Gastroesophageal sphincter (tissue), 4 donors: Measurements from ENCODE around the gene C10orf105. TPM values are rescaled to one million over a fixed set of nuclear protein-coding genes. Genes with fewer than 3 reads are reported as not detected.

Experiments
- ATAC-seq: fragments of 150-250 bp; one replicate; pipeline ENCODE4 v1.9.1; 2016; ENCODE audit warnings: mild to moderate bottlenecking, moderate library complexity
- H3K27ac ChIP-seq, 4 donors: fragments of 200-600 bp; sonication (generic) in 3 of 4; 1 replicate in 3 of 4; 2 replicates in 1 of 4; pipeline ENCODE4 v1.5.1; 2016 to 2019
- H3K27me3 ChIP-seq: fragments of 200-600 bp; sonication (generic); one replicate; pipeline ENCODE4 v1.5.1; 2019
- H3K36me3 ChIP-seq, 2 donors: fragments of 200-600 bp; sonication (generic); one replicate each; pipeline ENCODE4 v1.5.1; 2019; ENCODE audit warnings: control low read depth in 1 of 2
- H3K4me1 ChIP-seq, 3 donors: fragments of 200-600 bp; sonication (generic); 1 replicate in 2 of 3; 2 replicates in 1 of 3; pipeline ENCODE4 v1.5.1; 2016 to 2019; ENCODE audit warnings: control low read depth in 2 of 3
- H3K4me3 ChIP-seq, 2 donors: fragments of 200-600 bp; sonication (generic); one replicate each; pipeline ENCODE4 v1.5.1; 2019; ENCODE audit warnings: mild to moderate bottlenecking in 1 of 2, moderate library complexity in 1 of 2
- H3K9me3 ChIP-seq, 3 donors: fragments of 200-600 bp; sonication (generic); one replicate each; pipeline ENCODE4 v1.5.1; 2017 to 2019; ENCODE audit warnings: control low read depth in 2 of 3
- EP300 ChIP-seq: sonication (generic); formaldehyde crosslinking; IDR thresholded peaks from one replicate; pipeline ENCODE4 v1.6.1; 2017; ENCODE audit warnings: antibody characterized with exemption, mild to moderate bottlenecking
- POLR2A ChIP-seq, 2 donors: fragments of 450-650 bp; IDR thresholded peaks; one replicate each; pipeline ENCODE4 v1.6.1; 2017; ENCODE audit warnings: antibody characterized with exemption in 2 of 2, mild to moderate bottlenecking in 2 of 2, moderate library complexity in 1 of 2
- POLR2AphosphoS5 ChIP-seq: sonication (generic); formaldehyde crosslinking; IDR thresholded peaks from one replicate; pipeline ENCODE4 v1.6.1; 2017; ENCODE audit warnings: antibody characterized with exemption
- WGBS, 2 donors: methylation state at CpG; one replicate each; pipeline ENCODE4 v1.1.5; 2018; ENCODE audit warnings: low coverage in 1 of 2; 5-methylcytosine and 5-hydroxymethylcytosine counted together
- total RNA-seq, 4 donors: library from RNA; depleted of rRNA; stranded (reverse); fragments of >200 nt; gene quantifications; one replicate each; pipeline ENCODE4 v1.1.0, GENCODE V29; 2016
- TF ChIP-seq, protein P1 (sequence below), 4 experiments: fragments of 200-600 bp in 2 of 4; fragments of 450-650 bp in 2 of 4; sonication (generic) in 1 of 4; IDR thresholded peaks; one replicate each; pipeline ENCODE4 v1.5.1; 2017 to 2019; ENCODE audit warnings: antibody characterized with exemption in 4 of 4, mild to moderate bottlenecking in 2 of 4, moderate library complexity in 2 of 4

C10orf105 gene
- total RNA-seq, 4 donors from 2014 or later: 0.13 TPM; not detected in 3

DNA sequence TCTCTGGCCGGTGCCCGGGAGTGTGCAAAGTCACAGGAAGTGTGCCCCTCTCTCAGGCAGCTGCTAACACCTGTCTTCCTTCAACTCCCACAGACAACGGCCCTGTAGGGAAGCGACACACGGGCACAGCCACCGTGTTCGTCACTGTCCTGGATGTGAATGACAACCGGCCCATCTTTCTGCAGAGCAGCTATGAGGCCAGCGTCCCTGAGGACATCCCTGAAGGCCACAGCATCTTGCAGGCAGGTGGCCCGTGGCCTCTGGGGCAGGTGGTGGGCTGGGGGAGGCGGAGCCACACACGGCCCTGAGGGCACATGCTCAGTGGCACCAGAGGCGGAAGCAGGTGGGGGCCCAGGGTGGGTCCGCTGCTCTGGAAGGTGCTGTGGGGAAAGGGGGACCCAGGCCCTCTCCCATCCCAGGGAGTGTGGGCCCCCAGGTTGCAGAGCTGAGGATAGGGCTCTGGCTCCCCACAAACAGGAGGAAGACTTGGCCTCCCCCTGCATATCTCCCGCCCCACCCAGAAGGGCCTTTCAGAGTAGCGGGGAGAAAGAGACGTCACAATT lies 6.9 kb downstream of the C10orf105 start:
- H3K4me1 ChIP-seq: peaks cover 3 to 65% (median 52%) of the 10 kb centered on the region in 3 donors
- ATAC-seq: no peak

GRCh38 chr10:71712170-71712569 lies 7.4 kb downstream of the C10orf105 start:
- WGBS, 2 donors: 94% methylated on average over 2 of the region's 2 CpGs; no CpG with 5 or more reads in 1 of the 2 donors
- no peaks in the 10 kb centered on the region for H3K27me3 ChIP-seq
- TF ChIP-seq, protein P1, sequence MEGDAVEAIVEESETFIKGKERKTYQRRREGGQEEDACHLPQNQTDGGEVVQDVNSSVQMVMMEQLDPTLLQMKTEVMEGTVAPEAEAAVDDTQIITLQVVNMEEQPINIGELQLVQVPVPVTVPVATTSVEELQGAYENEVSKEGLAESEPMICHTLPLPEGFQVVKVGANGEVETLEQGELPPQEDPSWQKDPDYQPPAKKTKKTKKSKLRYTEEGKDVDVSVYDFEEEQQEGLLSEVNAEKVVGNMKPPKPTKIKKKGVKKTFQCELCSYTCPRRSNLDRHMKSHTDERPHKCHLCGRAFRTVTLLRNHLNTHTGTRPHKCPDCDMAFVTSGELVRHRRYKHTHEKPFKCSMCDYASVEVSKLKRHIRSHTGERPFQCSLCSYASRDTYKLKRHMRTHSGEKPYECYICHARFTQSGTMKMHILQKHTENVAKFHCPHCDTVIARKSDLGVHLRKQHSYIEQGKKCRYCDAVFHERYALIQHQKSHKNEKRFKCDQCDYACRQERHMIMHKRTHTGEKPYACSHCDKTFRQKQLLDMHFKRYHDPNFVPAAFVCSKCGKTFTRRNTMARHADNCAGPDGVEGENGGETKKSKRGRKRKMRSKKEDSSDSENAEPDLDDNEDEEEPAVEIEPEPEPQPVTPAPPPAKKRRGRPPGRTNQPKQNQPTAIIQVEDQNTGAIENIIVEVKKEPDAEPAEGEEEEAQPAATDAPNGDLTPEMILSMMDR (IDR thresholded peaks at IDR 0.05): no peak
- no peak for TF ChIP-seq EP300
- no peak for TF ChIP-seq POLR2AphosphoS5
- TF ChIP-seq POLR2A (IDR thresholded peaks at IDR 0.05): no peak
- H3K27ac ChIP-seq: peak overlapping the region; percentile 60 to 92 (median 90)
- no peak for ATAC-seq
- H3K9me3 ChIP-seq: no peaks in the 10 kb centered on the region
- no peak overlapping the region for H3K4me3 ChIP-seq
- H3K4me1 ChIP-seq: peaks cover 3 to 60% (median 48%) of the 10 kb centered on the region in 3 donors
- no peaks in the 10 kb centered on the region for H3K36me3 ChIP-seq

More for the DNA sequence above, 6.9 kb downstream of the C10orf105 start:
- H3K27me3 ChIP-seq: no peaks in the 10 kb centered on the region
- WGBS, 2 donors: 53% methylated on average over 2 of the region's 17 CpGs; no CpG with 5 or more reads in 1 of the 2 donors
- TF ChIP-seq POLR2AphosphoS5 (peak; percentile 43), EP300 (no peak)
- H3K27ac ChIP-seq: peak overlapping the region; percentile 60 to 92 (median 90)
- H3K4me3 ChIP-seq: no peak overlapping the region
- H3K36me3 ChIP-seq: no peaks in the 10 kb centered on the region
- no peaks in the 10 kb centered on the region for H3K9me3 ChIP-seq

DNA sequence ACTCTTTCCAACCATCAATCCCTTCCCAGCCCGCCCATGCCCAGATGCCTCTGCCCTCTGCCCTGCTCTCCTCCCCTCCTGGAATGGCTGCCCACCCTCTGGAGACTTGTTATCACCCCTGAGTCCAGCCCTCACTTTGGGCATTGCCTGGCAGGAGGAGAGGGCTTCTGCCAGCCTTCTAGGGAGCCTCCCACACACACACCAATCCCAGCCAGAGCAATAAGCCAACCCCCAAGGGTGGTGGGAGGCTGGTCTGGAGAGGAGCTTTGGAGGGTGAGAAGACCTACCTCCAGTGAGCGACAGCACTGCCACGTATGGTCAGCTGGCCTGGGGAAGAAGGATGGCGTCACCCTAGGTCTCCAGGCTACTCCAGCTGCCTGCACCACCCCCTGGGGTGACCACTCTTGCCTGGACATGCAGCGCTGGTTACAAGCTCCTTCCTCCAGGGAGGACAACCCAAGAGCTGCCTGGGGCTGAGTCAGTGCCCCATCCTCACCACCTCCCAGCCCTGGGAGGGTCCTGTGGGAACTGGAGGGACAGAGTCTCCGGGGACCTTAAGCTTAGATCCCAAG lies 8.4 kb downstream of the C10orf105 start:
- Histone ChIP-seq H3K9me3 (no peaks in the 10 kb centered on the region), H3K27me3 (no peaks in the 10 kb centered on the region), H3K36me3 (no peaks in the 10 kb centered on the region), H3K4me3 (no peak overlapping the region), H3K27ac (peak overlapping the region in 3 of 4 donors; percentile 88 to 92 (median 91)), H3K4me1 (peaks cover 3 to 50% (median 37%) of the 10 kb centered on the region in 3 donors)
- 76% methylated on average over 4 of the region's 6 CpGs; no CpG with 5 or more reads in 1 of the 2 donors for WGBS, 2 donors
- TF ChIP-seq POLR2A (IDR thresholded peaks at IDR 0.05) (no peak), POLR2AphosphoS5 (no peak), EP300 (no peak)
- TF ChIP-seq, protein P1 (IDR thresholded peaks at IDR 0.05): no peak
- no peak for ATAC-seq

DNA sequence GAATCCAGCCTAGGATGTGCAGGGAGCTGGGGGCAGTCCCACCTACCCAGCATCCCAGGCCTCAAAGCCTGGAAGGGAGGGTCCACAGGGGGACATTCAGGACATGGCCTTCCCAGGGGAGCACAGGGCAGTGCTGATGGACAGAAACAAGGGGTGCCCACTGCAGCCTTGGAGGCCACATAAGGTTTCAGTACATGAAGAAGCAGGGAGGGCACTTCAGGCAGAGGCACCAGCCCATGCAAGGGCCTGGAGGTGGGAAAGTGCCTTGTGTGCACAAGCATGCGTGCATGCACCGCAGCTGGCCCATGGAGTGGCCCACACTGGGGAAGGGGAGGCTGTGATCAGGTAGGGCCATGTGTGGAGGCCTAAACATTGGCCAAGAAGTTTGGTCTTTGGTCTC lies 9.1 kb downstream of the C10orf105 start:
- no peaks in the 10 kb centered on the region for H3K36me3 ChIP-seq
- H3K27me3 ChIP-seq: no peaks in the 10 kb centered on the region
- H3K27ac ChIP-seq: peak overlapping the region in 2 of 4 donors; percentile 17 to 91
- no peak for ATAC-seq
- 100% methylated on average over 2 of the region's 2 CpGs; no CpG with 5 or more reads in 1 of the 2 donors for WGBS, 2 donors
- no peak for TF ChIP-seq POLR2AphosphoS5
- H3K4me1 ChIP-seq: peaks cover 3 to 47% (median 31%) of the 10 kb centered on the region in 3 donors
- no peak overlapping the region for H3K4me3 ChIP-seq
- H3K9me3 ChIP-seq: no peaks in the 10 kb centered on the region

DNA sequence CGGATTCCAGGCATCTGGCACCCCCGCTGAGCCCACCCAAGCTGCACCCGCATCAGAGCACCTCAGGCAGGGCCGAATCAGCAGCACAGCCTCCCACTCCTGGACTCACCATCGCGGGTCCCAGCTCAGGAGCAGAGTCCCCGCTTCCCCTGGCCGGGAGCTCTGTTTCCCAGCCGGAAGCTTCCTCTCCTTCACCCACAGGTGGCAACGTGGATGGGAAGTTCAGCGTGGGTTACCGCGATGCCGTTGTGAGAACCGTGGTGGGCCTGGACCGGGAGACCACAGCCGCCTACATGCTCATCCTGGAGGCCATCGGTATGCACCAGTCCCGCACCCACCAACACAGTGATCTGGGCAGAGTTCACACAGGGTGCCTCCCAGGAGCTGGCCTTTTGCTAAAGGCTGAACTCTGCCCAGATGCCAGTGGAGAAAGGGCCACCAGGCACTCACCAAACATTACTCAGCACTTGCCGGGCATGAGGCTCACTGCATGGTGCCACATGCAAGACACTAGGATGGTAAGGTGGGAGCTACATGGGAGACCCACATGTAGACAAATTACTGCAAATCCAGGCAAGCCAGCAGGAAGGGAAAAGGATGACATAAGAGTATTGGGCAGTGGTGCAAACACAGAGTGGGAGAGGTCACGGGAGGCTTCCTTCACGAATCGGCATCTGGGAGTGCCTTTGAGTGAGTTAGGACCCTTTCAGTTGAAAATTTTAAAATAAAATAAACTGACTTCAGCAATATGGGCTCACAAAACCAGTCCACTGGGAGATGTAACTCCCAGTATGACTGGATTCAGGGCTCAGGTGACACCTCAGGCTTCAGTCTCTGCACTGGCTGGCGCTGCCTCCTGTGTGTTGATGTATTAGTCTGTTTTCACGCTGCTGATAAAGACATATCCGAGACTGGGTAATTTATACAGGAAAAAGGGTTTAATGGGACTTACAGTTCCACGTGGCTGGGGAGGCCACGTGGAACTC lies 10.4 kb downstream of the C10orf105 start:
- Histone ChIP-seq H3K27ac (no peak overlapping the region), H3K36me3 (no peaks in the 10 kb centered on the region), H3K4me1 (peaks cover 3 to 37% (median 18%) of the 10 kb centered on the region in 3 donors), H3K4me3 (no peak overlapping the region), H3K9me3 (no peaks in the 10 kb centered on the region), H3K27me3 (no peaks in the 10 kb centered on the region)
- TF ChIP-seq, protein P1 (IDR thresholded peaks at IDR 0.05): no peak
- TF ChIP-seq POLR2A (IDR thresholded peaks at IDR 0.05) (no peak), POLR2AphosphoS5 (no peak), EP300 (no peak)
- WGBS, 2 donors: 74 to 79% methylated on average over 4 to 22 of the region's 28 CpGs
- no peak for ATAC-seq
